ENCODE data around the gene ZNF136.

The ZNF136 gene

GRCh38 chr19:12163826-12164225, 930 bp downstream of the ZNF136 start:
- WGBS, 2 donors (ENCODE audit: extremely low coverage in 2 of 2, insufficient read length in 2 of 2, insufficient replicate concordance in 1 of 2), result no CpG with 5 or more reads among the region's 2 CpGs
- peaks cover 0 to 27% of the 10 kb centered on the region in 2 donors for H3K36me3 ChIP-seq (replicated peaks in 1 of 2; ENCODE audit: control insufficient read depth in 2 of 2, insufficient read depth in 2 of 2, low read length in 2 of 2)
- no peak overlapping the region for H4K8ac ChIP-seq (ENCODE audit: low read depth, low read length)
- no peak overlapping the region for H2BK12ac ChIP-seq (ENCODE audit: low read length)
- H3K9me3 ChIP-seq (replicated peaks in 1 of 2; ENCODE audit: control insufficient read depth in 2 of 2, insufficient read depth in 1 of 2, low read depth in 1 of 2, low read length in 2 of 2), result peaks cover 0 to 23% of the 10 kb centered on the region in 2 donors
- no peak overlapping the region for H3K27ac ChIP-seq (replicated peaks; ENCODE audit: low read length)
- peak overlapping the region; percentile 63 to 91 for H3K4me3 ChIP-seq (ENCODE audit: low read length in 2 of 2)
- peak overlapping the region; percentile 75 for H3K4me2 ChIP-seq (ENCODE audit: insufficient read depth, low read length, poor library complexity, severe bottlenecking)
- no peak for DNase-seq (ENCODE audit: low spot score)
- H4K91ac ChIP-seq (ENCODE audit: low read depth, low read length, poor library complexity), result no peak overlapping the region
- no peak overlapping the region for H3K18ac ChIP-seq (ENCODE audit: low read length)
- H2BK120ac ChIP-seq (ENCODE audit: low read depth, low read length), result no peak overlapping the region
- no peak overlapping the region for H2BK5ac ChIP-seq (ENCODE audit: low read length)
- peaks cover 0 to 8% of the 10 kb centered on the region in 2 donors for H3K4me1 ChIP-seq (ENCODE audit: control insufficient read depth in 2 of 2, insufficient read depth in 1 of 2, low read depth in 1 of 2, low read length in 2 of 2)
- H3K9ac ChIP-seq (ENCODE audit: low read depth, low read length, poor library complexity), result no peak overlapping the region
- peaks cover 6% of the 10 kb centered on the region for H3K79me1 ChIP-seq (ENCODE audit: low read depth, low read length)
- no peak overlapping the region for H3K14ac ChIP-seq (ENCODE audit: low read length)
- H2BK15ac ChIP-seq (ENCODE audit: low read length), result no peak overlapping the region
- H3K23ac ChIP-seq (ENCODE audit: low read depth, low read length, poor library complexity), result no peak overlapping the region
- no peak overlapping the region for H2AK5ac ChIP-seq (ENCODE audit: low read depth, low read length)
- no peaks in the 10 kb centered on the region for H3K27me3 ChIP-seq (ENCODE audit: control insufficient read depth in 3 of 3, insufficient read depth in 3 of 3, low read depth in 1 of 3, low read length in 3 of 3)
- H2AFZ ChIP-seq (ENCODE audit: low read length), result no peak overlapping the region
- H3K4ac ChIP-seq (ENCODE audit: low read length), result no peak overlapping the region

- no CpG with 5 or more reads among the region's 1 CpG for WGBS, 2 donors (ENCODE audit: extremely low coverage in 2 of 2, insufficient read length in 2 of 2, insufficient replicate concordance in 1 of 2)
- H2BK5ac ChIP-seq (ENCODE audit: low read length), result no peak overlapping the region
- H3K27me3 ChIP-seq (ENCODE audit: control insufficient read depth in 3 of 3, insufficient read depth in 3 of 3, low read depth in 1 of 3, low read length in 3 of 3), result no peaks in the 10 kb centered on the region
- H3K9me3 ChIP-seq (replicated peaks in 1 of 2; ENCODE audit: control insufficient read depth in 2 of 2, insufficient read depth in 1 of 2, low read depth in 1 of 2, low read length in 2 of 2), result peaks cover 0 to 33% of the 10 kb centered on the region in 2 donors
- H2BK12ac ChIP-seq (ENCODE audit: low read length), result no peak overlapping the region
- H3K36me3 ChIP-seq (replicated peaks in 1 of 2; ENCODE audit: control insufficient read depth in 2 of 2, insufficient read depth in 2 of 2, low read length in 2 of 2), result peaks cover 0 to 46% of the 10 kb centered on the region in 2 donors
- H3K79me1 ChIP-seq (ENCODE audit: low read depth, low read length), result peaks cover 8% of the 10 kb centered on the region
- no peak overlapping the region for H3K9ac ChIP-seq (ENCODE audit: low read depth, low read length, poor library complexity)
- no peak overlapping the region for H3K14ac ChIP-seq (ENCODE audit: low read length)
- no peak overlapping the region for H3K23ac ChIP-seq (ENCODE audit: low read depth, low read length, poor library complexity)
- no peak overlapping the region for H3K4me2 ChIP-seq (ENCODE audit: insufficient read depth, low read length, poor library complexity, severe bottlenecking)
- no peak overlapping the region for H2BK15ac ChIP-seq (ENCODE audit: low read length)
- H3K18ac ChIP-seq (ENCODE audit: low read length), result no peak overlapping the region
- no peak overlapping the region for H2AFZ ChIP-seq (ENCODE audit: low read length)
- peaks cover 0 to 8% of the 10 kb centered on the region in 2 donors for H3K4me1 ChIP-seq (ENCODE audit: control insufficient read depth in 2 of 2, insufficient read depth in 1 of 2, low read depth in 1 of 2, low read length in 2 of 2)
- H4K91ac ChIP-seq (ENCODE audit: low read depth, low read length, poor library complexity), result no peak overlapping the region
- no peak overlapping the region for H3K27ac ChIP-seq (replicated peaks; ENCODE audit: low read length)
- no peak overlapping the region for H4K8ac ChIP-seq (ENCODE audit: low read depth, low read length)
- no peak overlapping the region for H2AK5ac ChIP-seq (ENCODE audit: low read depth, low read length)
- no peak overlapping the region for H2BK120ac ChIP-seq (ENCODE audit: low read depth, low read length)
- no peak overlapping the region for H3K4me3 ChIP-seq (ENCODE audit: low read length in 2 of 2)
- no peak for DNase-seq (ENCODE audit: low spot score)
- no peak overlapping the region for H3K4ac ChIP-seq (ENCODE audit: low read length)
These were observed 3.7 kb downstream of the ZNF136 start for GRCh38 chr19:12166626-12167025.

DNA sequence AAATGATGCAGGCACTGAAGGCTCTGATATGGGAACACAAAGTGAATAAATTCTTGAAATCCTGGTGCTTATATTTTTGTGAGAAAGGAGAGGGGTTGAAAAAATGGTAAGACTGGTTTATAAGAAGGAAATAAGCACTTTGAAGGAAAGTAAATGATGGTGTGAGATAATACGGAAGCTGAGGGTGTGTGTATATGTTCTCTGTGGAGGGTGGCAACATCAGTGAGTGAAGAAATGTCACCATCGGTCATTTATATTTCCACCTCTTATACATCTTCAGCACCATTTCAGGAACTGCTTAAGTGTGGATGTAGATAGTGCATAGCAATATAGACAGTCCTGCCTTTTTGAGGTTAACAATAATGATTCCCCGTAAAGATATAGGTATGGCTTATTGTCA, 17.5 kb downstream of the ZNF136 start:
- Histone ChIP-seq H3K4ac (ENCODE audit: low read length) (no peak overlapping the region), H3K18ac (ENCODE audit: low read length) (no peak overlapping the region), H2AFZ (ENCODE audit: low read length) (no peak overlapping the region), H4K8ac (ENCODE audit: low read depth, low read length) (no peak overlapping the region), H3K9ac (ENCODE audit: low read depth, low read length, poor library complexity) (no peak overlapping the region), H3K9me3 (replicated peaks in 1 of 2; ENCODE audit: control insufficient read depth in 2 of 2, insufficient read depth in 1 of 2, low read depth in 1 of 2, low read length in 2 of 2) (peaks cover 25 to 79% of the 10 kb centered on the region in 2 donors), H2BK15ac (ENCODE audit: low read length) (no peak overlapping the region), H2BK12ac (ENCODE audit: low read length) (no peak overlapping the region), H4K91ac (ENCODE audit: low read depth, low read length, poor library complexity) (no peak overlapping the region), H2BK5ac (ENCODE audit: low read length) (no peak overlapping the region), H3K14ac (ENCODE audit: low read length) (no peak overlapping the region), H3K4me1 (ENCODE audit: control insufficient read depth in 2 of 2, insufficient read depth in 1 of 2, low read depth in 1 of 2, low read length in 2 of 2) (no peaks in the 10 kb centered on the region), H3K4me2 (ENCODE audit: insufficient read depth, low read length, poor library complexity, severe bottlenecking) (no peak overlapping the region), H3K27ac (replicated peaks; ENCODE audit: low read length) (no peak overlapping the region), H3K27me3 (ENCODE audit: control insufficient read depth in 3 of 3, insufficient read depth in 3 of 3, low read depth in 1 of 3, low read length in 3 of 3) (no peaks in the 10 kb centered on the region), H3K4me3 (ENCODE audit: low read length in 2 of 2) (no peak overlapping the region), H2AK5ac (ENCODE audit: low read depth, low read length) (no peak overlapping the region), H3K79me1 (ENCODE audit: low read depth, low read length) (peaks cover 7% of the 10 kb centered on the region), H3K36me3 (replicated peaks in 1 of 2; ENCODE audit: control insufficient read depth in 2 of 2, insufficient read depth in 2 of 2, low read length in 2 of 2) (peaks cover 6 to 31% of the 10 kb centered on the region in 2 donors), H2BK120ac (ENCODE audit: low read depth, low read length) (no peak overlapping the region), H3K23ac (ENCODE audit: low read depth, low read length, poor library complexity) (no peak overlapping the region)
- DNase-seq (ENCODE audit: low spot score), result no peak
- WGBS, 2 donors (ENCODE audit: extremely low coverage in 2 of 2, insufficient read length in 2 of 2, insufficient replicate concordance in 1 of 2), result no CpG with 5 or more reads among the region's 3 CpGs

DNA sequence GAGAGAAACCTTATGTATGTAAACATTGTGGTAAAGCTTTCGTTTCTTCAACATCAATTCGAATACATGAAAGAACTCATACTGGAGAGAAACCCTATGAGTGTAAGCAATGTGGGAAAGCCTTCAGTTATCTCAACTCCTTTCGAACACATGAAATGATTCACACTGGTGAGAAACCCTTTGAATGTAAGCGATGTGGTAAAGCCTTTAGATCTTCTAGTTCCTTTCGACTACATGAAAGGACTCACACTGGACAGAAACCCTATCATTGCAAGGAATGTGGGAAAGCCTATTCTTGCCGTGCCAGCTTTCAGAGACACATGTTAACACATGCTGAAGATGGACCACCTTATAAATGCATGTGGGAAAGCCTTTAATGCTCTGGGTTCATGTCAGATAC, 24.7 kb downstream of the ZNF136 start:
- Histone ChIP-seq H2AFZ (ENCODE audit: low read length) (no peak overlapping the region), H3K9ac (ENCODE audit: low read depth, low read length, poor library complexity) (no peak overlapping the region), H3K4ac (ENCODE audit: low read length) (no peak overlapping the region), H3K27me3 (ENCODE audit: control insufficient read depth in 3 of 3, insufficient read depth in 3 of 3, low read depth in 1 of 3, low read length in 3 of 3) (no peaks in the 10 kb centered on the region), H3K36me3 (replicated peaks in 1 of 2; ENCODE audit: control insufficient read depth in 2 of 2, insufficient read depth in 2 of 2, low read length in 2 of 2) (peaks cover 32 to 83% of the 10 kb centered on the region in 2 donors), H4K8ac (ENCODE audit: low read depth, low read length) (no peak overlapping the region), H3K4me2 (ENCODE audit: insufficient read depth, low read length, poor library complexity, severe bottlenecking) (no peak overlapping the region), H3K14ac (ENCODE audit: low read length) (no peak overlapping the region), H3K27ac (replicated peaks; ENCODE audit: low read length) (no peak overlapping the region), H3K23ac (ENCODE audit: low read depth, low read length, poor library complexity) (no peak overlapping the region), H3K18ac (ENCODE audit: low read length) (no peak overlapping the region), H3K4me1 (ENCODE audit: control insufficient read depth in 2 of 2, insufficient read depth in 1 of 2, low read depth in 1 of 2, low read length in 2 of 2) (no peaks in the 10 kb centered on the region), H2BK5ac (ENCODE audit: low read length) (no peak overlapping the region), H2BK15ac (ENCODE audit: low read length) (no peak overlapping the region), H3K9me3 (replicated peaks in 1 of 2; ENCODE audit: control insufficient read depth in 2 of 2, insufficient read depth in 1 of 2, low read depth in 1 of 2, low read length in 2 of 2) (peaks cover 42 to 95% of the 10 kb centered on the region in 2 donors), H3K4me3 (ENCODE audit: low read length in 2 of 2) (no peak overlapping the region), H2AK5ac (ENCODE audit: low read depth, low read length) (no peak overlapping the region), H3K79me1 (ENCODE audit: low read depth, low read length) (peaks cover 3% of the 10 kb centered on the region), H4K91ac (ENCODE audit: low read depth, low read length, poor library complexity) (no peak overlapping the region), H2BK12ac (ENCODE audit: low read length) (no peak overlapping the region), H2BK120ac (ENCODE audit: low read depth, low read length) (no peak overlapping the region)
- no peak for DNase-seq (ENCODE audit: low spot score)
- WGBS, 2 donors (ENCODE audit: extremely low coverage in 2 of 2, insufficient read length in 2 of 2, insufficient replicate concordance in 1 of 2), result no CpG with 5 or more reads among the region's 6 CpGs
